HG03520 (cell line): ENCODE results near the gene ARNT2.
"Not testable (repeated sequence)": the region's sequence is repeated elsewhere in the genome, so short reads cannot be mapped to it uniquely, and the experiment has no call there.

Experiments used
- ATAC-seq: cut with Tn5 transposase; IDR thresholded peaks from one replicate; pipeline ENCODE4 v1.9.1; 2021; ENCODE audit warnings: mild to moderate bottlenecking, moderate library complexity; ENCODE audit not compliant: unreplicated experiment

The ARNT2 gene

GRCh38 chr15:80404057-80404760, at the start of gene ARNT2:
TSS of gene ARNT2 (plus strand) at chr15:80404382. CDS start at chr15:80404516, 134 bp downstream.
- no peak for ATAC-seq

GRCh38 chr15:80367094-80367493, 37.1 kb upstream of the ARNT2 start:
- no peak for ATAC-seq

- no peak for ATAC-seq
Observed at GRCh38 chr15:80367661-80368060, 36.5 kb upstream of the ARNT2 start.

- ATAC-seq, result no peak
Observed at GRCh38 chr15:80371924-80372323, 32.3 kb upstream of the ARNT2 start.

GRCh38 chr15:80374441-80374840, 29.7 kb upstream of the ARNT2 start:
- ATAC-seq, result no peak

- no peak for ATAC-seq
Observed at GRCh38 chr15:80375968-80376891, 28.0 kb upstream of the ARNT2 start.

- no peak for ATAC-seq
Observed at GRCh38 chr15:80379693-80380092, 24.5 kb upstream of the ARNT2 start.

GRCh38 chr15:80380154-80380553, 24.0 kb upstream of the ARNT2 start:
- ATAC-seq, result no peak

- ATAC-seq, result no peak
Observed at GRCh38 chr15:80382285-80382684, 21.9 kb upstream of the ARNT2 start.

GRCh38 chr15:80384432-80384831, 19.8 kb upstream of the ARNT2 start:
- no peak for ATAC-seq

- ATAC-seq, result no peak
Observed at GRCh38 chr15:80386151-80386550, 18.0 kb upstream of the ARNT2 start.

- no peak for ATAC-seq
Observed at GRCh38 chr15:80388326-80388725, 15.9 kb upstream of the ARNT2 start.

GRCh38 chr15:80389370-80389769, 14.8 kb upstream of the ARNT2 start:
- no peak for ATAC-seq

- ATAC-seq, result not testable (repeated sequence)
Observed at GRCh38 chr15:80390942-80391341, 13.2 kb upstream of the ARNT2 start.

- ATAC-seq, result no peak
Observed at GRCh38 chr15:80395616-80396015, 8.6 kb upstream of the ARNT2 start.

GRCh38 chr15:80396096-80396495, 8.1 kb upstream of the ARNT2 start:
- no peak for ATAC-seq

GRCh38 chr15:80399508-80399907, 4.7 kb upstream of the ARNT2 start:
- ATAC-seq, result no peak

- ATAC-seq, result no peak
Observed at GRCh38 chr15:80401456-80401855, 2.7 kb upstream of the ARNT2 start.

- no peak for ATAC-seq
Observed at GRCh38 chr15:80402339-80402738, 1.8 kb upstream of the ARNT2 start.

GRCh38 chr15:80403712-80404056, 498 bp upstream of the ARNT2 start:
- ATAC-seq, result no peak

- ATAC-seq, result no peak
Observed at GRCh38 chr15:80404761-80405553, 775 bp downstream of the ARNT2 start.

- ATAC-seq, result no peak
Observed at GRCh38 chr15:80405554-80405850, 1.3 kb downstream of the ARNT2 start.
